Prostate gland (tissue), 2 donors: Measurements from ENCODE around the gene IDUA. TPM values are rescaled to one million over a fixed set of nuclear protein-coding genes. Genes with fewer than 3 reads are reported as not detected.

Source experiments
- DNase-seq: peaks from one replicate; pipeline ENCODE4 v3.0.0-alpha.2; 2019; ENCODE audit warnings: low spot score
- H3K27ac ChIP-seq, 2 donors: fragments of 200-600 bp; sonication (generic); 2 replicates each; pipeline ENCODE4 v1.5.1; 2017 to 2019
- H3K27me3 ChIP-seq: fragments of 200-600 bp; sonication (generic); replicated peaks from 2 replicates; pipeline ENCODE4 v1.5.1; 2019; ENCODE audit not compliant: insufficient read depth
- H3K36me3 ChIP-seq, 2 donors: fragments of 200-600 bp; sonication (generic); 1 replicate in 1 of 2; 2 replicates in 1 of 2; pipeline versions ENCODE4 v1.5.1 to v1.8.1; 2017 to 2019
- H3K4me1 ChIP-seq: fragments of 200-600 bp; sonication (generic); replicated peaks from 2 replicates; pipeline ENCODE4 v1.5.1; 2019
- H3K4me3 ChIP-seq, 2 donors: fragments of 200-600 bp; sonication (generic); 2 replicates each; pipeline ENCODE4 v1.5.1; 2017 to 2019
- H3K9me3 ChIP-seq: fragments of 200-600 bp; sonication (generic); 2 replicates; pipeline ENCODE4 v1.5.1; 2017
- CTCF ChIP-seq, 4 experiments: fragments of 200-600 bp in 2 of 4; fragments of 450-650 bp in 2 of 4; sonication (generic) in 2 of 4; IDR thresholded peaks; 1 replicate in 3 of 4; 2 replicates in 1 of 4; pipeline ENCODE4 v1.5.1; 2016 to 2019; ENCODE audit warnings: antibody characterized with exemption in 4 of 4, mild to moderate bottlenecking in 2 of 4, moderate library complexity in 2 of 4
- POLR2A ChIP-seq: fragments of 450-650 bp; IDR thresholded peaks from one replicate; pipeline ENCODE4 v1.6.1; 2016; ENCODE audit warnings: antibody characterized with exemption, mild to moderate bottlenecking
- POLR2AphosphoS5 ChIP-seq: sonication (generic); formaldehyde crosslinking; IDR thresholded peaks from one replicate; pipeline ENCODE4 v1.6.1; 2017; ENCODE audit warnings: antibody characterized with exemption
- WGBS: methylation state at CpG from one replicate; pipeline ENCODE4 v1.1.5; 2018; 5-methylcytosine and 5-hydroxymethylcytosine counted together
- intact Hi-C: fragments of 100-400 bp; cut with DNase I; formaldehyde crosslinking; loops from one replicate; pipeline ENCODE4 v1.14.2; 2022
- total RNA-seq, 2 donors: library from RNA; depleted of rRNA; stranded (reverse); fragments of >200 nt; gene quantifications; one replicate each; pipeline ENCODE4 v1.1.0, GENCODE V29; 2016

IDUA gene
- total RNA-seq, 2 donors from 2014 or later, result 53.6 to 56.8 TPM

GRCh38 chr4:1013225-1014073, 26.6 kb downstream of the IDUA start:
- Histone ChIP-seq H3K4me1 (peaks cover 8% of the 10 kb centered on the region), H3K4me3 (no peak overlapping the region), H3K27ac (no peak overlapping the region), H3K27me3 (no peaks in the 10 kb centered on the region), H3K36me3 (no peaks in the 10 kb centered on the region), H3K9me3 (no peaks in the 10 kb centered on the region)
- TF ChIP-seq POLR2AphosphoS5 (no peak), POLR2A (no peak), CTCF (IDR thresholded peaks at IDR 0.05) (no peak)
- WGBS, result 95% methylated on average over 21 of the region's 43 CpGs
- intact Hi-C loops, result no loop called here
- no peak for DNase-seq

DNA sequence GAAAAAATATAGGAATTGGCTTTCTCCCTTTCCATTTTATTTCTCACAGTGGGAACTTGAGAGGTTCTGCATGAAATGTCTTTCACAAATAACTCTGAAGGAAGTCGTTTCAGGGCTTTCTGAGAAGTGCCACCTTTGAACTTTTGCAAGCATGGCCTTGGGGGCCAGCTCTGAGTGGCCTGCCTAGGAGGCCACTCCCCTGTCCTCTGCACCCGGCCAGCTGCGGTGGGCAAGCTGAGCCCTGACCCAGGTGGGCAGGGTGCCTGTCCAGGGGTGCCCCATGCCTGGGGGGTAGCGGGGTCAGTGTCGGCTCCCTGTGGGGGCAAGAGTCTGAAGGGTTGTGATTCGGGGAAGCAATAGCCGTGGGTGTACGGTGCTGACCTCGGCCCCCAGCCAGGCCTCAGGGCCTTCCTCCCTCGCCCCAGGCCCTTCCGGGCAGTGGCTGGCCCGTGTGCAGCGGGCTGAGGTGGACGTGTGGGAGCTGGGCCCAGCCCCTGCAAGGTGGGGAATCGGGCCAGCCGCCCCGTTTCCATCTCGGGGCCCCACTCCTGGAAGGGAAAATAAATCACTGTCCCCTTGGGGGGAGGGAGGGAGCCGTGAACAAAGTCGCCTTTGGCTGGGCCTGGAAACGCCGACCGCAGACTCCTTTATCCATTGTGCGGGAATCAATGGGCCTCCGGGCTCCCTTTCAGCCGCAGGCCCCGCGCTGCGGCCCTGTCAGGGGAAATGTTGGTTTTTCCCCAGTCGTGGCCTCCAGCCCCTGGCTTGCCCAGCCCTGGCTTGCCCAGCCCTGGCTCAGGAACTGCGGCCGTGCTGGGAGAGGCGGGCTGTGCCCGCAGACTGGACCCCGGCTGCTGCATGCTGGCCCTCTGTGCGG, 27.7 kb downstream of the IDUA start:
- Histone ChIP-seq H3K27me3 (no peaks in the 10 kb centered on the region), H3K36me3 (no peaks in the 10 kb centered on the region), H3K27ac (no peak overlapping the region), H3K4me3 (no peak overlapping the region), H3K9me3 (no peaks in the 10 kb centered on the region), H3K4me1 (peaks cover 8% of the 10 kb centered on the region)
- DNase-seq, result no peak
- intact Hi-C loops, result no loop called here
- WGBS, result 75% methylated on average over 35 of the region's 36 CpGs
- TF ChIP-seq POLR2AphosphoS5 (no peak), CTCF (IDR thresholded peaks at IDR 0.05) (no peak), POLR2A (no peak)

DNA sequence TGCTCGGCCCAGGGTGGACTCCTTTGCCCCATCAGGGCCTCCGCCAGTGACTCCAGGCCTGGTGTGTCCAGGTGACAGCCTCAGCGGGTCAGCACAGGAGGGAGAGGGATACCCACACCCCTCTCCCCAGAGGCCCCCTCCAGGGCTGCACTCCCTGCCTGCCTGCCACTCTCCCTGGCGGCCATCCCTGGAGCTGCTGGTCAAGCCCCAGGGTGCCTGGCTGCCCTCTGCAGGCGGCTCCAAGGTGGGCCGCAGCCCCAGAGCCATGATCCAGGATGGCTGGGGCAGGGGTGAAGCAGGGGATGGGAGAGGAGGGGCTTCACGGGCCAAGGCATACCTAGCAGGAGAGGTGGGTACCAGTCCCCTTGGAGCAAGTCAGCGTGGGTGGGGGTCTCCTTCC, 28.3 kb downstream of the IDUA start:
- TF ChIP-seq POLR2AphosphoS5 (no peak), POLR2A (no peak), CTCF (IDR thresholded peaks at IDR 0.05) (no peak)
- no peaks in the 10 kb centered on the region for H3K27me3 ChIP-seq
- no peak overlapping the region for H3K27ac ChIP-seq
- H3K9me3 ChIP-seq, result no peaks in the 10 kb centered on the region
- 76% methylated on average over 8 of the region's 8 CpGs for whole genome bisulfite sequencing
- H3K4me3 ChIP-seq, result no peak overlapping the region
- no peak for DNase-seq
- H3K36me3 ChIP-seq, result no peaks in the 10 kb centered on the region
- peaks cover 6% of the 10 kb centered on the region for H3K4me1 ChIP-seq
- intact Hi-C loops, result no loop called here

- Histone ChIP-seq H3K9me3 (no peaks in the 10 kb centered on the region), H3K27me3 (no peaks in the 10 kb centered on the region), H3K4me3 (no peak overlapping the region), H3K27ac (no peak overlapping the region), H3K36me3 (no peaks in the 10 kb centered on the region), H3K4me1 (peaks cover under 1% of the 10 kb centered on the region)
- TF ChIP-seq POLR2A (no peak), CTCF (IDR thresholded peaks at IDR 0.05) (no peak), POLR2AphosphoS5 (no peak)
- intact Hi-C loops, result no loop called here
- DNase-seq, result no peak
- WGBS, result 85% methylated on average over 10 of the region's 10 CpGs
Measured at GRCh38 chr4:1015746-1016145, 28.9 kb downstream of the IDUA start.
